Neural progenitor cell (in vitro differentiated cells): ENCODE measurements around the gene DUS1L. TPM values are rescaled to one million over a fixed set of nuclear protein-coding genes. Genes with fewer than 3 reads are reported as not detected.
A peak's percentile ranks its signal among the peaks of the same experiment; 100 is the strongest.

Experiments used
- DNase-seq: peaks from one replicate; pipeline ENCODE4 v3.0.0-alpha.2; 2016; ENCODE audit warnings: low spot score
- H2AFZ ChIP-seq: fragments of 200-600 bp; sonication (generic); replicated peaks from 2 replicates; pipeline ENCODE4 v1.6.1; 2016; ENCODE audit warnings: antibody characterized with exemption
- H3F3A ChIP-seq: fragments of 200-600 bp; sonication (generic); 2 replicates; pipeline ENCODE4 v1.6.1; 2016; ENCODE audit warnings: antibody characterized with exemption, low read depth
- H3K27ac ChIP-seq: fragments of 200-600 bp; sonication (generic); 2 replicates; pipeline ENCODE4 v1.5.1; 2016; ENCODE audit warnings: mild to moderate bottlenecking
- H3K27me3 ChIP-seq: fragments of 200-600 bp; sonication (generic); 2 replicates; pipeline ENCODE4 v1.6.1; 2016; ENCODE audit warnings: mild to moderate bottlenecking, moderate library complexity
- H3K36me3 ChIP-seq: fragments of 200-600 bp; sonication (generic); 2 replicates; pipeline ENCODE4 v1.5.1; 2016
- H3K4me1 ChIP-seq: fragments of 200-600 bp; sonication (generic); 2 replicates; pipeline ENCODE4 v1.6.1; 2016; ENCODE audit warnings: mixed run types
- H3K4me2 ChIP-seq: fragments of 200-600 bp; sonication (generic); 2 replicates; pipeline ENCODE4 v1.6.1; 2016
- H3K4me3 ChIP-seq: fragments of 200-600 bp; sonication (generic); 2 replicates; pipeline ENCODE4 v1.5.1; 2016
- H3K79me2 ChIP-seq: fragments of 200-600 bp; sonication (generic); 2 replicates; pipeline ENCODE4 v1.6.1; 2016; ENCODE audit warnings: low read depth
- H3K9ac ChIP-seq: fragments of 200-600 bp; sonication (generic); 2 replicates; pipeline ENCODE4 v1.6.1; 2016
- H3K9me3 ChIP-seq: fragments of 200-600 bp; sonication (generic); 2 replicates; pipeline ENCODE4 v1.5.1; 2016; ENCODE audit warnings: low read depth
- H4K20me1 ChIP-seq: fragments of 200-600 bp; sonication (generic); 2 replicates; pipeline ENCODE4 v1.6.1; 2016; ENCODE audit warnings: low read depth
- H3K27ac Mint-ChIP-seq: 3 replicates; pipeline ENCODE4 v1.8.0; 2021; ENCODE audit warnings: mixed read lengths
- H3K27me3 Mint-ChIP-seq: 2 replicates; pipeline ENCODE4 v1.8.0; 2022; ENCODE audit warnings: low read depth, mild to moderate bottlenecking, inconsistent platforms, moderate library complexity, mixed read lengths; ENCODE audit not compliant: insufficient read depth
- H3K36me3 Mint-ChIP-seq: 3 replicates; pipeline ENCODE4 v1.8.0; 2021; ENCODE audit warnings: mixed read lengths
- H3K4me1 Mint-ChIP-seq: 3 replicates; pipeline ENCODE4 v1.8.0; 2021; ENCODE audit warnings: mixed read lengths
- H3K4me3 Mint-ChIP-seq: 3 replicates; pipeline ENCODE4 v1.8.0; 2021; ENCODE audit warnings: mild to moderate bottlenecking, moderate library complexity, mixed read lengths
- H3K9me3 Mint-ChIP-seq: 3 replicates; pipeline ENCODE4 v1.8.0; 2020; ENCODE audit warnings: mixed read lengths
- EZH2 ChIP-seq: fragments of 200-600 bp; sonication (generic); IDR thresholded peaks from 2 replicates; pipeline ENCODE4 v1.6.1; 2017; ENCODE audit warnings: antibody characterized with exemption, mild to moderate bottlenecking, moderate library complexity
- EZH2phosphoT487 ChIP-seq: fragments of 200-600 bp; sonication (generic); IDR thresholded peaks from 2 replicates; pipeline ENCODE4 v1.6.1; 2017; ENCODE audit warnings: antibody characterized with exemption
- total RNA-seq: library from RNA; depleted of rRNA; stranded (reverse); fragments of >200 nt; gene quantifications from 2 replicates; pipeline ENCODE4 v1.2.3, GENCODE V29; 2015; ENCODE audit warnings: low replicate concordance
- TF ChIP-seq, protein P1 (sequence below): fragments of 200-600 bp; sonication (generic); IDR thresholded peaks from 2 replicates; pipeline ENCODE4 v1.5.1; 2017; ENCODE audit warnings: antibody characterized with exemption, mild to moderate bottlenecking

The DUS1L gene
- total RNA-seq, 1 donor from 2014 or later, result 54.5 TPM

DNA sequence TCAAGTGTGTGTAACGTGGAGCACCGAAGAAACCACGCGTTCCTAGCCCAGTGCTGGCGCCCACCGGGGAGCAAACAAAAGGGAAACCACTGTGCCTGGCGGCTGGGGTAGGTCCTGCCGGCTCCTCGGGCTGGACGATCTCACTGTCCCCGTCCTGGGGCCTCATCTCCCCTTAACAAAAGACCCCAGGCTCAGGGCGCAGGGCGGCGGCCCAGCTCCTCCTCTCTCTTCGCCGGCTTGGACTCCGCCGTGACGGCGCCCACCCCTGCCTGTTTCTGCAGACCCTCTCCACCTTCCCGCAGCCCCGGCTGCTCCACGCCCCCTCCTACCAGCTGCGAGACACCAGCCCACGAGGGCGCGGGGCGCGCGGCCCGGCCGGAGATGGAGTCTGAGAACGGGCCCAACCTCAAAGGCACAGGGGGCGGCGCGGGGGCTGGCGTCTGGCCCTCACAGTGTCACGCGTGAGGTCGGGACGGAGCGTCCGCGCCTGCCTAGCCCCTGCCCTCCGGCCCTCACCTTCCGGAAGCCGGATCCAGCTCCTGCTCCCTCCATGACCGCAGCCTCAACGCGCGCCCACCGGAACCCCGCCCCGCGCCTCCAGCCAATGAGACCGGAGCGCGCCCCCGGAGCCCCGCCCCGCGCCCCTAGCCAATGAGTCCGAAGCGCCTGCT is 43.2 kb downstream of the DUS1L start, which contains the start of gene CENPX:
TSS of gene CENPX (minus strand) at position 569 of the 671 bp plus-strand sequence. CDS start at position 552, 17 bp downstream.
- peak within 1 kb of the TSS; percentile 80 for H2AFZ ChIP-seq
- no peaks in the 10 kb centered on the region for H3K9me3 Mint-ChIP-seq
- peaks cover under 1% of the 10 kb centered on the region for H3K27me3 Mint-ChIP-seq
- H3K36me3 ChIP-seq, result no peaks in the 10 kb centered on the region
- H3K4me1 ChIP-seq, result peaks cover 11% of the 10 kb centered on the region
- peaks cover 23% of the 10 kb centered on the region for H3K79me2 ChIP-seq
- H3K4me3 Mint-ChIP-seq, result peak within 1 kb of the TSS; percentile 89
- TF ChIP-seq, protein P1, sequence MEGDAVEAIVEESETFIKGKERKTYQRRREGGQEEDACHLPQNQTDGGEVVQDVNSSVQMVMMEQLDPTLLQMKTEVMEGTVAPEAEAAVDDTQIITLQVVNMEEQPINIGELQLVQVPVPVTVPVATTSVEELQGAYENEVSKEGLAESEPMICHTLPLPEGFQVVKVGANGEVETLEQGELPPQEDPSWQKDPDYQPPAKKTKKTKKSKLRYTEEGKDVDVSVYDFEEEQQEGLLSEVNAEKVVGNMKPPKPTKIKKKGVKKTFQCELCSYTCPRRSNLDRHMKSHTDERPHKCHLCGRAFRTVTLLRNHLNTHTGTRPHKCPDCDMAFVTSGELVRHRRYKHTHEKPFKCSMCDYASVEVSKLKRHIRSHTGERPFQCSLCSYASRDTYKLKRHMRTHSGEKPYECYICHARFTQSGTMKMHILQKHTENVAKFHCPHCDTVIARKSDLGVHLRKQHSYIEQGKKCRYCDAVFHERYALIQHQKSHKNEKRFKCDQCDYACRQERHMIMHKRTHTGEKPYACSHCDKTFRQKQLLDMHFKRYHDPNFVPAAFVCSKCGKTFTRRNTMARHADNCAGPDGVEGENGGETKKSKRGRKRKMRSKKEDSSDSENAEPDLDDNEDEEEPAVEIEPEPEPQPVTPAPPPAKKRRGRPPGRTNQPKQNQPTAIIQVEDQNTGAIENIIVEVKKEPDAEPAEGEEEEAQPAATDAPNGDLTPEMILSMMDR, result no peak
- TF ChIP-seq EZH2, result no peak
- no peak for TF ChIP-seq EZH2phosphoT487
- no peaks in the 10 kb centered on the region for H3K27me3 ChIP-seq
- peak within 1 kb of the TSS; percentile 95 for H3K4me3 ChIP-seq
- no peak within 1 kb of the TSS for H3K27ac ChIP-seq
- peaks cover 15% of the 10 kb centered on the region for H3F3A ChIP-seq
- peak; percentile 67 for DNase-seq
- H3K4me2 ChIP-seq, result peak within 1 kb of the TSS; percentile 91
- no peaks in the 10 kb centered on the region for H3K9me3 ChIP-seq
- peaks cover 18% of the 10 kb centered on the region for H3K4me1 Mint-ChIP-seq
- H3K36me3 Mint-ChIP-seq, result no peaks in the 10 kb centered on the region
- H3K27ac Mint-ChIP-seq, result peak within 1 kb of the TSS; percentile 72
- peak within 1 kb of the TSS; percentile 76 for H3K9ac ChIP-seq
- peaks cover 29% of the 10 kb centered on the region for H4K20me1 ChIP-seq

DNA sequence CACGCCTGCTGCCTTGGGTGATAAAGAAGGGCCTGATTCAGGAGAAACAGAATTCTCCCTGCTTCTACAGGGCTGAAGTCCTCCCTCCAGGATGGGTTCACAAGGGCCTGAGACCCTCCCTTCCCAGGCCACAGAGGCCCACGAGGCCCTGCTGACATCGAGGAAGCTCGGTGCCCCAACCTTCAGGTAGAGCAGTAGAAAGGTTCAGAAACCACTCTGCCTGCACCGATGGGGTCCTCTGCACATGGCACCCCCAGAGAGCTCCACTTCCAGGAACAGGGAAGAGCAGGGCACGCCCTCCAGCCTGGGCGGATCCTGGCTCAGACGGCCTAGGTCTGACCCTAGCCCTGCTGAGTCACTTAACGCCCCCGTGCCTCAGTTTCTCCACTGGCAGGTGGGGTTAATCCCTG is 43.7 kb downstream of the DUS1L start:
- H3K27me3 ChIP-seq, result no peaks in the 10 kb centered on the region
- no peak overlapping the region for H2AFZ ChIP-seq
- no peak for DNase-seq
- H3K9me3 ChIP-seq, result no peaks in the 10 kb centered on the region
- Mint-ChIP-seq H3K27me3 (no peaks in the 10 kb centered on the region), H3K36me3 (no peaks in the 10 kb centered on the region), H3K4me3 (peak overlapping the region; percentile 89), H3K4me1 (peaks cover 18% of the 10 kb centered on the region), H3K27ac (peak overlapping the region; percentile 72), H3K9me3 (no peaks in the 10 kb centered on the region)
- TF ChIP-seq EZH2 (no peak), EZH2phosphoT487 (no peak)
- TF ChIP-seq, protein P1, result no peak
- no peaks in the 10 kb centered on the region for H3K36me3 ChIP-seq
- peaks cover 11% of the 10 kb centered on the region for H3K4me1 ChIP-seq
- peak overlapping the region; percentile 95 for H3K4me3 ChIP-seq
- no peak overlapping the region for H3K27ac ChIP-seq
- peaks cover 15% of the 10 kb centered on the region for H3F3A ChIP-seq
- H3K4me2 ChIP-seq, result peak overlapping the region; percentile 91
- H4K20me1 ChIP-seq, result peaks cover 29% of the 10 kb centered on the region
- H3K79me2 ChIP-seq, result peaks cover 23% of the 10 kb centered on the region
- H3K9ac ChIP-seq, result peak overlapping the region; percentile 76

DNA sequence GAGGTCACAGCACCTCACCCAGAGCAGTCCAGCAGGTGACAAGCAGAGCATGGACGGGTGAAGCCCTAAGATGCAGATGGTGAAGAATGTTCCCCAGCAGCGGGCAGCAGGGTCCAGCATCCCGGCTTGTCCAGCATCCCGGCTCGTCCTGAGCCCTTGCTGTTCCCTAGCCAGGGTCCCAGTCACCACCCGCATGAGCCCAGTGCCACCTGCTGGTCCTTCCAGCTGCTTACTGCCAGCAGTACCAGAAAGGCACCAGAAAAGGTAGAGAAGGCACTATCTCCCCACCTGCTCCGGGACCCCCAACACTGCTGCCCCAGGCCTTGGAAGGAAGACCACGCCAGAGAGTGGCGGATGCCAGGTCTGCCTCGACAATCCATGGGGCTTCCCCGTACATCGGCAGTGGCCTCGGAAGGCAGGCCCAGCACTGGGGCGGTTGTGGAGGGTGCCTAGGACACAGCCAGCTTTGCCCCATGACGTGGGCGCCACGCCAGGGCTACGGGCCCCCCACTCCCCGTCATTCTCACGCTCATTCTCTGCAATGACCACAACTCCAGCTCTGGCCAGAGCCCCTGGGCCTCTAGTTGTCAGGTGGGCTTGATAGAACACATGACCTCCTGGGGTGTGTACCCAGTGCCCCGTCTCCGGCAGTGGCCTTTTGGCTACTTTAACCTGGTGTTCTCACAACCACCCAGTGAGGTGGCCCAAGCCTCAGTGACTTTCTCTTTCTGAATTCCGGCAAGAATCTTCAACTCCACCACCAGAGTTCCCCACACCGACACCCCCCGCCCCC is 44.3 kb downstream of the DUS1L start:
- H3K27ac Mint-ChIP-seq, result peak overlapping the region; percentile 72
- Histone ChIP-seq H3K4me3 (peak overlapping the region; percentile 95), H3K4me1 (peaks cover 11% of the 10 kb centered on the region), H4K20me1 (peaks cover 29% of the 10 kb centered on the region), H3F3A (peaks cover 15% of the 10 kb centered on the region), H3K4me2 (peak overlapping the region; percentile 91), H3K27ac (no peak overlapping the region), H3K27me3 (no peaks in the 10 kb centered on the region), H3K9ac (no peak overlapping the region), H3K79me2 (peaks cover 23% of the 10 kb centered on the region), H2AFZ (no peak overlapping the region), H3K9me3 (no peaks in the 10 kb centered on the region), H3K36me3 (no peaks in the 10 kb centered on the region)
- peak overlapping the region; percentile 89 for H3K4me3 Mint-ChIP-seq
- H3K27me3 Mint-ChIP-seq, result no peaks in the 10 kb centered on the region
- no peaks in the 10 kb centered on the region for H3K9me3 Mint-ChIP-seq
- H3K4me1 Mint-ChIP-seq, result peaks cover 18% of the 10 kb centered on the region
- no peaks in the 10 kb centered on the region for H3K36me3 Mint-ChIP-seq
- DNase-seq, result peak; percentile 78
- no peak for TF ChIP-seq EZH2
- TF ChIP-seq EZH2phosphoT487, result no peak
- TF ChIP-seq, protein P1, result peak; percentile 56
